Adrenal gland (tissue), 5 donors: Measurements from ENCODE around the gene LBP.

Experiments used
- CTCF ChIP-seq, 6 experiments: fragments of 450-650 bp in 4 of 6; fragments of 200-600 bp in 2 of 6; sonication (generic) in 1 of 6; IDR thresholded peaks; 1 replicate in 5 of 6; 2 replicates in 1 of 6; pipeline versions ENCODE4 v1.5.1 to v1.8.0; 2016 to 2021; ENCODE audit warnings: antibody characterized with exemption in 6 of 6, mild to moderate bottlenecking in 2 of 6, moderate library complexity in 1 of 6
- POLR2A ChIP-seq, 2 donors: fragments of 450-650 bp; IDR thresholded peaks; one replicate each; pipeline ENCODE4 v1.6.1; 2017; ENCODE audit warnings: antibody characterized with exemption in 2 of 2, mild to moderate bottlenecking in 2 of 2, moderate library complexity in 1 of 2
- donor health status: DM: no; HTN: no; CAD: no.

DNA sequence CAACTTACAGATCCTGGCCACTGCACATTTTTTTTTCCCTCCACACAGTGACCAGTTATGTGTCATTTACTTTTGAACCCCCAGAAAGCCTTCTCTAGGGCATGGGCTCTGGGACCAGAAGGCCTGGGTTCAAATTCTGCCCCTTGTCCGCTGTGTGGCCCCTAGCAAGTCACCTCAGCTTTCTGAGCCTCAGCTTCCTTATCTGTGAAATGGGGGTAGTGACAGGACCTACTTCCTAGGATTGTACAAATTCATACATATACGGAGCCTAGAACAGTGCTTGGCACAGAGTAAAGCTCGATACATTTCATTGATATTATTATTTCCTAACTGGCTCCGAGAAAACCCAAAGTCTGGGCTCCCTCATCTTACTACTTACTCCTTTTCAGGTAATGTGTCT, 40.7 kb upstream of the LBP start:
- TF ChIP-seq CTCF (IDR thresholded peaks at IDR 0.05) (no peak), POLR2A (IDR thresholded peaks at IDR 0.05) (no peak)
